ENCODE results near the gene CDRT15L2.
"Not testable (repeated sequence)": the region's sequence is repeated elsewhere in the genome, so short reads cannot be mapped to it uniquely, and the experiment has no call there.

- TF ChIP-seq CTCF (IDR thresholded peaks at IDR 0.05); EZH2 (IDR thresholded peaks at IDR 0.05; ENCODE audit: borderline replicate concordance, insufficient read depth, low read depth, low read length, poor library complexity, severe bottlenecking): not testable (repeated sequence)
These were observed 14.3 kb upstream of the CDRT15L2 start for GRCh38 chr17:20565245-20565644.

Measured in B cell (primary cell).